Measurements from ENCODE around the gene RCC1.
A peak's percentile ranks its signal among the peaks of the same experiment; 100 is the strongest.
"Not testable (repeated sequence)": the region's sequence is repeated elsewhere in the genome, so short reads cannot be mapped to it uniquely, and the experiment has no call there.

The RCC1 gene

GRCh38 chr1:28518745-28519341, 13.0 kb downstream of the RCC1 start:
- H3K4me1 ChIP-seq (ENCODE audit: control insufficient read depth, low read length), result peaks cover 43% of the 10 kb centered on the region
- H3K9me2 ChIP-seq (replicated peaks; ENCODE audit: control insufficient read depth, low read length), result no peaks in the 10 kb centered on the region
- H3K36me3 ChIP-seq (ENCODE audit: control insufficient read depth, low read length), result peaks cover 43% of the 10 kb centered on the region
- peak overlapping the region; percentile 84 for H3K4me2 ChIP-seq (ENCODE audit: low read length)
- H3K79me2 ChIP-seq (ENCODE audit: control insufficient read depth, low read length), result peaks cover 64% of the 10 kb centered on the region
- TF ChIP-seq EZH2phosphoT487 (IDR thresholded peaks at IDR 0.05; ENCODE audit: borderline replicate concordance, low read length) (no peak), CTCF (IDR thresholded peaks at IDR 0.05; ENCODE audit: low read depth, low read length, poor library complexity, severe bottlenecking) (no peak)
- peaks cover 8% of the 10 kb centered on the region; the same call in 1 of the 2 replicates for H4K20me1 ChIP-seq (ENCODE audit: control insufficient read depth, insufficient read depth, low read depth, low read length)
- H3F3A ChIP-seq (ENCODE audit: control insufficient read depth, insufficient read depth), result peaks cover 31% of the 10 kb centered on the region
- peak overlapping the region; percentile 68 for H3K27ac ChIP-seq (ENCODE audit: low read depth, low read length)
- no peaks in the 10 kb centered on the region for H3K27me3 ChIP-seq (ENCODE audit: control insufficient read depth, low read length)
- H3K4me3 ChIP-seq (ENCODE audit: low read length), result peak overlapping the region; percentile 81
- no peaks in the 10 kb centered on the region for H3K9me3 ChIP-seq (ENCODE audit: control insufficient read depth, insufficient read depth, low read length)

GRCh38 chr1:28519946-28520725, 14.3 kb downstream of the RCC1 start:
- Histone ChIP-seq H3K9me2 (replicated peaks; ENCODE audit: control insufficient read depth, low read length) (no peaks in the 10 kb centered on the region), H3K27ac (ENCODE audit: low read depth, low read length) (peak overlapping the region; percentile 2; the same call in 1 of the 2 replicates), H3K4me1 (ENCODE audit: control insufficient read depth, low read length) (peaks cover 43% of the 10 kb centered on the region), H3K4me3 (ENCODE audit: low read length) (peak overlapping the region; percentile 81), H3K9me3 (ENCODE audit: control insufficient read depth, insufficient read depth, low read length) (no peaks in the 10 kb centered on the region), H3K36me3 (ENCODE audit: control insufficient read depth, low read length) (peaks cover 54% of the 10 kb centered on the region), H3K27me3 (ENCODE audit: control insufficient read depth, low read length) (no peaks in the 10 kb centered on the region), H3K79me2 (ENCODE audit: control insufficient read depth, low read length) (peaks cover 77% of the 10 kb centered on the region), H3K4me2 (ENCODE audit: low read length) (peak overlapping the region; percentile 84), H4K20me1 (ENCODE audit: control insufficient read depth, insufficient read depth, low read depth, low read length) (peaks cover 8% of the 10 kb centered on the region; the same call in 1 of the 2 replicates), H3F3A (ENCODE audit: control insufficient read depth, insufficient read depth) (peaks cover 22% of the 10 kb centered on the region)
- TF ChIP-seq CTCF (IDR thresholded peaks at IDR 0.05; ENCODE audit: low read depth, low read length, poor library complexity, severe bottlenecking), result no peak
- no peak for TF ChIP-seq EZH2phosphoT487 (IDR thresholded peaks at IDR 0.05; ENCODE audit: borderline replicate concordance, low read length)

GRCh38 chr1:28520796-28521195, 15.0 kb downstream of the RCC1 start:
- peak overlapping the region; percentile 84 for H3K4me2 ChIP-seq (ENCODE audit: low read length)
- not testable (repeated sequence) for H3K9me2 ChIP-seq (replicated peaks; ENCODE audit: control insufficient read depth, low read length); H3K9me3 ChIP-seq (ENCODE audit: control insufficient read depth, insufficient read depth, low read length); H3K27ac ChIP-seq (ENCODE audit: low read depth, low read length); H3K27me3 ChIP-seq (ENCODE audit: control insufficient read depth, low read length); H4K20me1 ChIP-seq (ENCODE audit: control insufficient read depth, insufficient read depth, low read depth, low read length)
- H3K4me1 ChIP-seq (ENCODE audit: control insufficient read depth, low read length), result peaks cover 43% of the 10 kb centered on the region
- peak overlapping the region; percentile 81; the same call in 1 of the 2 replicates for H3K4me3 ChIP-seq (ENCODE audit: low read length)
- H3K36me3 ChIP-seq (ENCODE audit: control insufficient read depth, low read length), result peaks cover 61% of the 10 kb centered on the region
- H3F3A ChIP-seq (ENCODE audit: control insufficient read depth, insufficient read depth), result peaks cover 16% of the 10 kb centered on the region
- H3K79me2 ChIP-seq (ENCODE audit: control insufficient read depth, low read length), result peaks cover 83% of the 10 kb centered on the region

Measured in DOHH2 (cell line).